ENCODE data around the gene NFKB1.

NFKB1 gene

DNA sequence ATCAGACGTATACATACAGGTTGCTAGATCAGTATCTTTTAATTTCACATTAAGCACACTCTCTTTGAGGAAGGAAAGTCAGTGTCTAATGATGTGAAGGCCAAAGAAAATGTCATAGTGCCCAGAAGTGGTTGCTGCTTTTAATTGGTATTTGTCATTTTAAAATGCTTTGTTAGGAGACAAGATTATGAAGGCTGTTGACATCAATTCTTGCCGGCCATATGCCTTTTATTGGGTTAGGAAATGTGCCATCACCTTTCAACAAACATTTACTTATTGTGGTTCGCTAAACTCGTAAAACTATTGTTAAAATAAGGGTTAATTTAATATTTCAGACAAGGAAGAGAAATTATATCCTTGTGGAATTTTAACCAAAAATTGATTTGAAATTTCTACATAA lies 32.2 kb downstream of the NFKB1 start:
- in situ Hi-C loops (cut with MboI; ENCODE audit: low sequenced_read_pairs, unreplicated experiment): no loop called here
- no peak for TF ChIP-seq CTCF (IDR thresholded peaks at IDR 0.05; ENCODE audit: borderline replicate concordance, control extremely low read depth, extremely low read depth, insufficient read depth, missing control alignments)
- no peak for DNase-seq (ENCODE audit: low spot score)

DNA sequence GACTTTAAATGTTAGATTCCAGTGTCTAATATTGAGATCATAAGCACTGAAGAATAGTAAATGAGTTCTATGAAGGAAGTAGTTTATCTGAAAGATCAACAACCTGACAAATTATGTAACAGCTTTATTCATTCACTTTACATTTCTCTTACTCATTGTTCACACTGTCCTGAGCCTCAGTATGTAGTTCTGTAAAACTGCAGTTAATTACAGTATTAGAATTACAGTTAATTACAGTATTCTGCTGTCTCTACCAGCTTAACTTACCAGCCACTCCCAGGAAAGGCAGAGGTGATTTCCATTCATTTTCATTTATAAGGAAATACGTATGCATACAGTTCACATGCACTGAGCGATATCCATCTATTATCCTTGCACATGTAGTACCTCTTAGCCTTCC lies 32.7 kb downstream of the NFKB1 start:
- no peak for DNase-seq (ENCODE audit: low spot score)
- in situ Hi-C loops (cut with MboI; ENCODE audit: low sequenced_read_pairs, unreplicated experiment): no loop called here
- TF ChIP-seq CTCF (IDR thresholded peaks at IDR 0.05; ENCODE audit: borderline replicate concordance, control extremely low read depth, extremely low read depth, insufficient read depth, missing control alignments): no peak

DNA sequence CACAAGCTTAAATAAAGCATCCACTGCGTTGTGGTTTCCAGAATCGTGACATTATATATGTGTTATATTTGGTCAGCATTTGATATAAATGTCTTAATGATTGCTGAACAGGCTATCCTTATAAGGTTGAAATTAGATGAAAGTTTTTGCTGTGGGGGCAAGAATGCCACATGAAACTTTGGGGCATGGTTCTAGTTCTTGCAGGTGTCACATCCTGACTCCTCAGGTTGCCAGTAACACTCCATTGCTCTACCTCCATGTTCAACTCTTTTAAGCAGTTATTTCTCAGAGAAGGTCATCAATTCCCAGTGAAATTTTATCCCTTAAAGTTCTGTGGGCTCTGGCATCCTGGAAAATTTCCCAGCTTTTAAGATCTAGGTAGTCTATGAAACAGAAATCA lies 33.7 kb downstream of the NFKB1 start:
- in situ Hi-C loops (cut with MboI; ENCODE audit: low sequenced_read_pairs, unreplicated experiment): no loop called here
- TF ChIP-seq CTCF (IDR thresholded peaks at IDR 0.05; ENCODE audit: borderline replicate concordance, control extremely low read depth, extremely low read depth, insufficient read depth, missing control alignments): no peak
- no peak for DNase-seq (ENCODE audit: low spot score)

- TF ChIP-seq CTCF (IDR thresholded peaks at IDR 0.05; ENCODE audit: borderline replicate concordance, control extremely low read depth, extremely low read depth, insufficient read depth, missing control alignments): no peak
- in situ Hi-C loops (cut with MboI; ENCODE audit: low sequenced_read_pairs, unreplicated experiment): no loop called here
- no peak for DNase-seq (ENCODE audit: low spot score)
These were observed 34.4 kb downstream of the NFKB1 start for GRCh38 chr4:102535398-102536082.

- no peak for DNase-seq (ENCODE audit: low spot score)
- TF ChIP-seq CTCF (IDR thresholded peaks at IDR 0.05; ENCODE audit: borderline replicate concordance, control extremely low read depth, extremely low read depth, insufficient read depth, missing control alignments): no peak
- in situ Hi-C loops (cut with MboI; ENCODE audit: low sequenced_read_pairs, unreplicated experiment): no loop called here
These were observed 35.6 kb downstream of the NFKB1 start for GRCh38 chr4:102536768-102537167.

GRCh38 chr4:102537269-102537668 lies 36.1 kb downstream of the NFKB1 start:
- no peak for TF ChIP-seq CTCF (IDR thresholded peaks at IDR 0.05; ENCODE audit: borderline replicate concordance, control extremely low read depth, extremely low read depth, insufficient read depth, missing control alignments)
- no peak for DNase-seq (ENCODE audit: low spot score)
- in situ Hi-C loops (cut with MboI; ENCODE audit: low sequenced_read_pairs, unreplicated experiment): no loop called here

Measured in GM13976 (cell line).